BLaER1 (cell line): ENCODE data around the gene SPOCK1.

Source experiments
- H3K27ac ChIP-seq: shearing (Covaris generic); formaldehyde crosslinking; 2 replicates; pipeline ENCODE4 v1.8.1; 2022
- H3K27me3 ChIP-seq: shearing (Covaris generic); formaldehyde crosslinking; 2 replicates; pipeline ENCODE4 v1.8.1; 2022
- H3K36me3 ChIP-seq: shearing (Covaris generic); formaldehyde crosslinking; 2 replicates; pipeline ENCODE4 v1.8.1; 2022
- H3K4me1 ChIP-seq: shearing (Covaris generic); formaldehyde crosslinking; 2 replicates; pipeline ENCODE4 v1.8.1; 2022
- H3K4me2 ChIP-seq: shearing (Covaris generic); formaldehyde crosslinking; 2 replicates; pipeline ENCODE4 v1.8.1; 2022
- H3K4me3 ChIP-seq: shearing (Covaris generic); formaldehyde crosslinking; 2 replicates; pipeline ENCODE4 v1.8.1; 2022
- H3K9ac ChIP-seq: shearing (Covaris generic); formaldehyde crosslinking; 2 replicates; pipeline ENCODE4 v1.8.1; 2022
- H3K9me3 ChIP-seq: shearing (Covaris generic); formaldehyde crosslinking; 2 replicates; pipeline ENCODE4 v1.8.1; 2022
- H4K20me1 ChIP-seq: shearing (Covaris generic); formaldehyde crosslinking; 2 replicates; pipeline ENCODE4 v1.8.1; 2022
- Cebpa-rat ChIP-seq: shearing (Covaris generic); IDR thresholded peaks from 2 replicates; pipeline ENCODE4 v1.8.1; 2022

The SPOCK1 gene

GRCh38 chr5:137200906-137201700 lies 298.0 kb downstream of the SPOCK1 start:
- Histone ChIP-seq H3K4me1 (no peaks in the 10 kb centered on the region), H4K20me1 (no peaks in the 10 kb centered on the region), H3K4me3 (no peak overlapping the region), H3K27ac (no peak overlapping the region), H3K4me2 (no peak overlapping the region), H3K9me3 (no peaks in the 10 kb centered on the region), H3K9ac (no peak overlapping the region), H3K27me3 (no peaks in the 10 kb centered on the region), H3K36me3 (no peaks in the 10 kb centered on the region)
- TF ChIP-seq Cebpa-rat = no peak

- H3K27me3 ChIP-seq = no peaks in the 10 kb centered on the region
- H3K27ac ChIP-seq = no peak overlapping the region
- no peaks in the 10 kb centered on the region for H4K20me1 ChIP-seq
- no peak overlapping the region for H3K4me3 ChIP-seq
- H3K9me3 ChIP-seq = no peaks in the 10 kb centered on the region
- no peak overlapping the region for H3K4me2 ChIP-seq
- no peak overlapping the region for H3K9ac ChIP-seq
- no peak for TF ChIP-seq Cebpa-rat
- H3K4me1 ChIP-seq = no peaks in the 10 kb centered on the region
- no peaks in the 10 kb centered on the region for H3K36me3 ChIP-seq
Observed at GRCh38 chr5:137199966-137200365, 299.2 kb downstream of the SPOCK1 start.

- Histone ChIP-seq H4K20me1 (no peaks in the 10 kb centered on the region), H3K27ac (no peak overlapping the region), H3K4me1 (no peaks in the 10 kb centered on the region), H3K4me3 (no peak overlapping the region), H3K36me3 (no peaks in the 10 kb centered on the region), H3K9me3 (no peaks in the 10 kb centered on the region), H3K4me2 (no peak overlapping the region), H3K9ac (no peak overlapping the region), H3K27me3 (no peaks in the 10 kb centered on the region)
- TF ChIP-seq Cebpa-rat = no peak
Observed at GRCh38 chr5:137199201-137199600, 299.9 kb downstream of the SPOCK1 start.

- Histone ChIP-seq H3K36me3 (no peaks in the 10 kb centered on the region), H3K27me3 (no peaks in the 10 kb centered on the region), H3K4me3 (no peak overlapping the region), H3K9me3 (no peaks in the 10 kb centered on the region), H3K9ac (no peak overlapping the region), H3K4me1 (no peaks in the 10 kb centered on the region), H3K4me2 (no peak overlapping the region), H4K20me1 (no peaks in the 10 kb centered on the region), H3K27ac (no peak overlapping the region)
- no peak for TF ChIP-seq Cebpa-rat
Observed at GRCh38 chr5:137195483-137195882, 303.6 kb downstream of the SPOCK1 start.

- Histone ChIP-seq H3K4me1 (no peaks in the 10 kb centered on the region), H4K20me1 (no peaks in the 10 kb centered on the region), H3K4me3 (no peak overlapping the region), H3K9me3 (no peaks in the 10 kb centered on the region), H3K27ac (no peak overlapping the region), H3K9ac (no peak overlapping the region), H3K36me3 (no peaks in the 10 kb centered on the region), H3K4me2 (no peak overlapping the region), H3K27me3 (no peaks in the 10 kb centered on the region)
- no peak for TF ChIP-seq Cebpa-rat
Observed at GRCh38 chr5:137194300-137194699, 304.8 kb downstream of the SPOCK1 start.

- no peaks in the 10 kb centered on the region for H3K4me1 ChIP-seq
- no peak overlapping the region for H3K4me2 ChIP-seq
- H3K9ac ChIP-seq = no peak overlapping the region
- no peaks in the 10 kb centered on the region for H3K27me3 ChIP-seq
- no peak for TF ChIP-seq Cebpa-rat
- H3K9me3 ChIP-seq = no peaks in the 10 kb centered on the region
- no peaks in the 10 kb centered on the region for H4K20me1 ChIP-seq
- H3K4me3 ChIP-seq = no peak overlapping the region
- H3K27ac ChIP-seq = no peak overlapping the region
- no peaks in the 10 kb centered on the region for H3K36me3 ChIP-seq
Observed at GRCh38 chr5:137192293-137192743, 306.8 kb downstream of the SPOCK1 start.

- Histone ChIP-seq H3K9me3 (no peaks in the 10 kb centered on the region), H4K20me1 (no peaks in the 10 kb centered on the region), H3K9ac (no peak overlapping the region), H3K4me2 (no peak overlapping the region), H3K4me1 (no peaks in the 10 kb centered on the region), H3K36me3 (no peaks in the 10 kb centered on the region), H3K4me3 (no peak overlapping the region), H3K27me3 (no peaks in the 10 kb centered on the region), H3K27ac (no peak overlapping the region)
- no peak for TF ChIP-seq Cebpa-rat
Observed at GRCh38 chr5:137191179-137191578, 307.9 kb downstream of the SPOCK1 start.

GRCh38 chr5:137190441-137190840 lies 308.7 kb downstream of the SPOCK1 start:
- H3K27me3 ChIP-seq = no peaks in the 10 kb centered on the region
- no peak overlapping the region for H3K4me3 ChIP-seq
- no peaks in the 10 kb centered on the region for H3K9me3 ChIP-seq
- no peak overlapping the region for H3K9ac ChIP-seq
- H4K20me1 ChIP-seq = no peaks in the 10 kb centered on the region
- H3K36me3 ChIP-seq = no peaks in the 10 kb centered on the region
- no peak overlapping the region for H3K4me2 ChIP-seq
- no peak for TF ChIP-seq Cebpa-rat
- H3K4me1 ChIP-seq = no peaks in the 10 kb centered on the region
- H3K27ac ChIP-seq = no peak overlapping the region

- Histone ChIP-seq H3K27ac (no peak overlapping the region), H3K4me1 (no peaks in the 10 kb centered on the region), H3K36me3 (no peaks in the 10 kb centered on the region), H3K4me2 (no peak overlapping the region), H4K20me1 (no peaks in the 10 kb centered on the region), H3K4me3 (no peak overlapping the region), H3K27me3 (no peaks in the 10 kb centered on the region), H3K9me3 (no peaks in the 10 kb centered on the region), H3K9ac (no peak overlapping the region)
- no peak for TF ChIP-seq Cebpa-rat
Observed at GRCh38 chr5:137190031-137190430, 309.1 kb downstream of the SPOCK1 start.

GRCh38 chr5:137188566-137188965 lies 310.6 kb downstream of the SPOCK1 start:
- Histone ChIP-seq H3K27ac (no peak overlapping the region), H3K9me3 (no peaks in the 10 kb centered on the region), H3K36me3 (no peaks in the 10 kb centered on the region), H3K4me2 (no peak overlapping the region), H3K9ac (no peak overlapping the region), H3K4me1 (no peaks in the 10 kb centered on the region), H4K20me1 (no peaks in the 10 kb centered on the region), H3K4me3 (no peak overlapping the region), H3K27me3 (no peaks in the 10 kb centered on the region)
- no peak for TF ChIP-seq Cebpa-rat
